Peyer's patch (tissue), 4 donors: ENCODE results near the gene ARSG.

ENCODE experiments used
- CTCF ChIP-seq, 6 experiments: fragments of 450-650 bp in 4 of 6; fragments of 200-600 bp in 2 of 6; sonication (generic) in 1 of 6; IDR thresholded peaks; one replicate each; pipeline ENCODE4 v1.5.1; 2017 to 2019; ENCODE audit warnings: antibody characterized with exemption in 6 of 6, mild to moderate bottlenecking in 3 of 6, moderate library complexity in 1 of 6
- POLR2A ChIP-seq, 2 donors: fragments of 450-650 bp; IDR thresholded peaks; one replicate each; pipeline ENCODE4 v1.5.1; 2017; ENCODE audit warnings: antibody characterized with exemption in 2 of 2, mild to moderate bottlenecking in 2 of 2, moderate library complexity in 2 of 2

GRCh38 chr17:68383443-68384321 is 92.4 kb downstream of the ARSG start:
- TF ChIP-seq CTCF (IDR thresholded peaks at IDR 0.05), result no peak
- no peak for TF ChIP-seq POLR2A (IDR thresholded peaks at IDR 0.05)
